NCI-H748 (cell line): Measurements from ENCODE around the gene EVC.

Experiments used
- DNase-seq: peaks from one replicate; lab custom pipeline; 2025; ENCODE audit not compliant: unreplicated experiment; lab: John Stamatoyannopoulos, UW

The EVC gene

GRCh38 chr4:5754529-5754881, 43.5 kb downstream of the EVC start:
- no peak for DNase-seq

DNA sequence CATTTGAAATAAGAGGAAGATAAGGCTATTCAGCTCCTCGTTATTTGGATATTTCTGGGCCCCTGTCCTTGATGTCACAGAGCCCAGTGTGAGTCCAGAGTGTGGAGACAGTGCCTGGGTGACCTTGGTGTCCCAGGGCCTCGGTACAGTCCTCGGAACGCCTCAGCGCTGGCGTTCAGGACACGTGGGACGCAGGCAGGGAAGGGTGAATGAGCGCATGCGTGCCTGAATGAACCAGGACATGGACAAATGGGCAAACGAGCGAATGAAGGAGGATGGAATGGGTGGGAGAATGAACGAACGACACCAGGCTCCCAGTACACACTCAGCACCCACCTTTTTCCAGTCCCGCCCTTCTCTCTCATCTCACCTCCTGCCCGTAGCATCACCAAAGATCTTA, 44.2 kb downstream of the EVC start:
- DNase-seq, result no peak

DNA sequence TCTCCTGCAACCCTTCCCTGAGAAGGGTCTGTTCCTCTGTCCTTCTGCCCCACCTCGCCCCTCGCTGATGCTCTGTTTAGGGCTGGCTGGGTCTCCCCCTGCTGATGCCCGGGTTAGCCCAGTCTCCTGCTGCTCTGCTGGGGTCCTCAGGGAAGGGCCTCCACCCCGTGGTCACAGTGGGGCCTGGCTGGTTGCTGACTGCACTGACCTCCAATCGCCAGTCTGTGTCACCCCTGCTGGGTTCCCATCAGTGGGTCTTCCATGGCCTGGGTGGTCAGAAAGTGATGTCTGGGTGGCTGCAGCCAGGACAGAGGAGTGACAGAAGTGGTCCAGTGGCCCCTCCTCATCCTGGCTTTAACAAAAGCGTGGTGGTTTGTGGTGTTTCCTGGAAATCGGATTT, 44.7 kb downstream of the EVC start:
- no peak for DNase-seq

DNA sequence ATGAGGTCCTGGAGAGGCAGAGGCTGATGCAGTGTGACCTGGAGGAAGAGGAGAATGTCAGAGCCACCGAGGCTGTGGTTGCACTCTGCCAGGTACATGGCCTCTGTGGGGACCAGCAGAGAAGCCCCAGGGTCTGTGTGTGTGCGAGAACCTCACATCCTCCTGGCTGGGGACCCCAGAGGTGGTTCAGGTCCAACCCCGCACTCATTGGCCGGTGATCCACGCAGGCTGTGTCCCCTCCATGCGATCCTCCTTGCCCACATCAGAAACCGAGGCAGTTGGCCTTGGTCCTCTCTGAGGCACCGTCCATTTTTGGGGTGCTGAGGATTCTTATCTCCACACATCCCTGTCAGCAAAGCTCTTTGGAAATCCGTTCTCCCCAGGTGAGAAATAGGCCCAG, 45.3 kb downstream of the EVC start:
- DNase-seq, result no peak

- DNase-seq, result no peak
Observed at GRCh38 chr4:5757091-5757490, 46.1 kb downstream of the EVC start.

GRCh38 chr4:5757536-5757935, 46.5 kb downstream of the EVC start:
- no peak for DNase-seq

DNA sequence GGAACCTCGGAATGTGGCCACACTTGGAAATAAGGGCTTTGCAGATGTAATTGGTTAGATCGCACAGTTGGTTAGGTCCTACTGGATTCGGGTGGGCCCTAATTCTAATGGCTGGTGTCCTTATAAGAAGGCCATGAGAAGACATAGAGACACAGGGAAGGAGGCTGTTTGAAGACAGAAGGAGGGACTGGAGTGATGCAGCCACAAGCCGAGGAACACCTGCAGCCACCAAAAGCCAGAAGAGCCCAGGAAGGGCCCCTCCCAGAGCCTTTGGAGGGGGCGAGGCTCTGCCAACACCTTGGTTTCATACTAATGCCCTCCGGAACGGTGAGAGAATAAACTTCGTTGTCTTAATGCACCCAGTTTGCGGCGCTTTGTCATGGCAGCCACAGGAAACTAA, 47.0 kb downstream of the EVC start:
- no peak for DNase-seq

- DNase-seq, result no peak
Observed at GRCh38 chr4:5758741-5759140, 47.7 kb downstream of the EVC start.

DNA sequence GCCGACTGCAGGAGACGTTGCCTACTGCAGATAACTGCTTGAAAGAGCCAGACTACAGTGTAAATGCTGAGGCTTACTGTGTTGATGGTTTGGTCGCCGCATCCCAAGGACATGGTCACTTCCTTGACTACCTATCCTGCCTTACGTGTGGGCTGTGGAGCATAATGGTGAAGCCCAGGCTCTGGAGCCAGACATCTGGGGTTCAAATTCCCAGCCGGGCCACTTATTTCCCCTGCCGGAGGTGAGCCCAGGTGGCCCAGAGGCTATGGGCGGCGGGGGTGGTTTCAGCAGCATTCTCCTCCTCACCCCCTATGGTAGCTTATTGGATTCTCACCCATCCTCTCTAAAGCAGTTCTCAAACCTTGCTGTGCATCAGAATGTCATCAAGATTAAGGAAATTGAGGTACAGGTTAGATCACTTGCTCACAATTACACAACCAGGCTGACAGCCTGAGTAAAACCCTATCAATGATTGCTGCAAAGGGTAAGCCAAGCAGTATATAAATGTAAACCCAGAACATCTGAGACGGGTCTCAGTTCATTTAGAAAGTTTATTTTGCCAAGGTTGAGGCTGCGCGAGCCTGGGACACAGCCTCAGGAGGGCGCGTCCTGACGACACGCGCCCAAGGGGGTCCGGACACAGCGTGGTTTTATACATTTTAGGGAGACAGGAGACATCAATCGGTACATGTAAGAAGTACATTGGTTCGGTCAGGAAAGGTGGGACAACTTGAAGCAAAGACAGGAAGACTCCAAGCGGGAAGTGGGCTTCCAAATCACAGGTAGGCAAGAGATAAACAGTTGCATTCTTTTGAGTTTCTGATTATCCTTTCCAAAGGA, 48.5 kb downstream of the EVC start:
- DNase-seq, result no peak

GRCh38 chr4:5760246-5760645, 49.2 kb downstream of the EVC start:
- DNase-seq, result no peak

DNA sequence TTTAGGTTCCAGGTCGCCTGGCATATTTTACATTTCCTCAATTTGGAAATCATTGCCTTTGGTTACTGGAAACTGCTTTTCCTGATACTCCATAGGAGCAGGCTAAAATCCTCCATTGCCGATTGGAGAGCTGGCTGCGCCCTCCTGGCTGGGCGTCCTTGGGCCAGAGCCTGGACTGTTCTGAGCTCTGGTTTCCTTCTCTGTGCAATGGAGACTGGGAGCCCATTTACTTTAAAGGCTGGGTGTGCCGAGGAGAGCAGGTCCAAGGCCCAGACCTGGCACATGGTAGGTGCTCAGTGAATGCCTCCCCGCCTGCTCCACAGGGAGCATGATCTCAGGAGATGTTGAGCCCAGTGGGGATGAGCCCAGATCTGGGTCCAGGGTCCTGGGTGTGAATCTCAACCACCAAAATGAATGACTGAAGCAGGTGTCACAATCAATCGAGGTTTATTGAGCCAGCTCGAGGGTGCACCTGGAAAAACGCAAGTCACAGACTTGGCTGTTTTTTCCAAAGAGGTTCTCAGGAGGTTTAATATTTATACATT, 50.0 kb downstream of the EVC start:
- no peak for DNase-seq

DNA sequence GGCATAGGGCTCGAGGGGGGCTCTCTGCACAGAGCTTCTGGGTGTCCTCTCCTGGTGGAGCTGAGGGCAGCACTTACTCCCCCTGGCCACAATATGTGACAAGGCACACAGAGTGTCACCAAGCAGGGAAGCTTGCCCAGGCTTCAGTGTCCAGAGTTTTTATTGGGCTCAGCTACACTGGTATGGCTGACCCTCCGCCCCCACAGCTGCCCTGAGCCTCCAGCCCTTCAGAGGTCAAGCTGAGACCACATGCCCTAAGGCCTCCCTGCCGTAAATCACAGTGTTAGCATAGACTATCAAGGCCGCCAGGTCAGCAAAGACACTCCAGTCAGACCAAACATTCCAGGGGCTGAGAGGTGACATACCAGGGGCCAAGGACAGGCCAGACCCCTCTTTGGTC, 59.0 kb downstream of the EVC start:
- no peak for DNase-seq

DNA sequence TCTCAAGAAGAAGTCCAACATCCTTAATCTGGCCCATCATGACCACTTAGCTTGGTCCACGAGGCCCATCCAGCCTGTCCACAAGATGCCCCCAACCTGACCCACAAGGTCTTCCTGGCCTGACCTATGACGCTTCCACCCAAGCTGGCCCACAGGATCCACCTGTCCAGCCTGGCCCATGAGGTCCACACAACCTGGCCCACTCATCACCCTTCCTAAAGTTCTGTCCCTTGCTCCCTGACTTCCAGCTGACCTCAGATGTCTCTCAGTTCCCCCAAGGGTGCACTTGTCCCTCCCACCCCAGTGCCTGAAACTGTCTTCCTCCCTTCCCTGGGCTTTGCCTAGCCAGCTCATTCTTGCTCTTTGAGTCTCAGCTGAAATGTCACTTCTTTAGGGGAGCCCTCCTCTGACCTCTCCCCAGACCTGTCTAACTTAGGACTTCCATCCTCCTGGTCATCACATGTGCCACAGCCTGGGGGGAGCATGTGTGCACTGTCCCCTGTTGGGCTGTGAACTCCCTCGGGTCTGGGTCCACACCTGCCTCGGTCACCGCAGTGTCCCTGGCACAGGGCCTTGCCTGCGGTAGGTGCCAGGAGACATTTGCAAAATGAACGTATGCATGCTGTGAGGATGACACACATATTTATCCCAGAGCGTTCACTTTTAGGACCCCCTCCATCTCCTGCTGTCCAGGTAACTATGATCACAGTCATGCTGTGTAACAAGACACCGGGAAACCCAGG, 61.7 kb downstream of the EVC start:
- DNase-seq, result no peak

- DNase-seq, result no peak
Observed at GRCh38 chr4:5773271-5773555, 62.2 kb downstream of the EVC start.

DNA sequence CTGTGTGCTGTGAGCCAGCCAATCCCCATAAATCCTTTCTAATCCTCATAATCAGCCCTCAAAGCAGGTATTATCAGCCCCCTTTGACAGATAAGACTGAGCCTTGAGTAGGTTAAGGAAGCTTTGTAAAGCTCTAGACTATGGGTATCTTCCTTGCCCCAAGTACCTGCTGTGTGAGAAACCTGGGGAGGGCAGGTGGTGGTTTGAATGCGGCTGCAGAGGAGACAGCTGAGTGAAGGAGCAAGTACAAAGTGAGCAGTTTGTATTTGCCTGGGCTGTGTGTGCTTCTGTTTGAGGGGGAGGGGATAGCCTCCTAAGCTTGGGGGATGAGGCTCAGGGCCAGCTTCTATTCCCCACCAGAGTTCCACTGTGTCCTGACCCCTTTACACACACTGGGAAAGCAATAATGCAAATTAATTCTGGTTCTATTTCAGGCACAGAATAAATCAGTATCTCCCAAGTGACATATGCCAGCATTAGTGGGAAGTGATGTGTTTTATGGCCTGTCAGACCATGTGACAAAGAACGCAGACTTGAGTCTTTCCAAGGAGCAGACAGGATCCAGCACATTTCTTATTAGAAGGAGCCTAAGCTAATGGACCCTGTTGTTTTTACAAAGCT, 63.5 kb downstream of the EVC start:
- DNase-seq, result no peak

GRCh38 chr4:5776510-5776909, 65.5 kb downstream of the EVC start:
- no peak for DNase-seq

- no peak for DNase-seq
Observed at GRCh38 chr4:5780831-5781480, 70.0 kb downstream of the EVC start.

DNA sequence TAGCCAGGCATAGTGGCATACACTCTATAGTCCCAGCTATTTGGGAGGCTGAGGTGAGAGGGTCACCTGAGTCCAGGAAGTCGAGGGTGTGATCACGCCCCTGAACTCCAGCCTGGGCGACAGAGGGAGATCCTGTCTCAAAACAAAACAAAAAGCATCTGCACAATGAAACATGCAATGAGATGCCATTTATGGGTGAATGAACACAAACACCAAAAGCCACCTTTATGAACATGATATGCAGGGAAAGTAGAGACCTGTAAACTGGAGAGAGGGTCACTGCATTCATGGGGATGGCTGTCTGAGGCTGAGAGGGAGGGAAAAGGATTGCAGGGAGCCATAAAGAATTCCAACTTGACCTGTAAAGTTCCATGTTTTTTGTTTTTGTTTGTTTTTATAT, 70.7 kb downstream of the EVC start:
- no peak for DNase-seq

DNA sequence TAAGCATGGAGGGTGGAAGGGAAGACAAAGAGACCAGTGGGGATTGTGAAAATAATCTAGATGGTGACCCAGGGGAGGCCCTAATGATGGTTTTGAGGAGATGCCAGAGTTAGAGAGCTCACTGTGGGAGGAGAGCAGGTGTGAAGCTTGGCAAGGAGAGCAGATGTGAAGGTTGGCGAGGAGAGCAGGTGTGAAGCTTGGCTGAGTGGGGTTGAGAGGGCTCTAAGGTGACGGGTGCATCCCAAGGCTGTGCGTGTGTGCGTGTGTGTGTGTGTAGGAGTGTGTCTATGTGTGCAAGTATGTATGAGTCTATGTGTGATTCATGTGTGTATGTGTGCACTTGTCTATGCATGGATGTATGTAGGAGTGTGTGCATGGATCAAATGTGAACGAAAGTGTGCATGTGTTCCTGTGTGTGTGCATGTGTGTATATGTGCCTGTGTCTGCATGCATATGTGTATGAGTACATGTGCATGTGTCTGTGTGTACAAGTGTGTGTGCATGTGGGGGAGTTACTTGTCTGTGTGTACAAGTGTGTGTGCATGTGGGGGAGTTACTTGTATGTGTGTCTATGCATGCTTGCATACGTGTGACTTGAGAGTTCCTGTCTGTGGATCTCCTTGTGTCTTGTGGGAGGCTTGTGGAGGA, 72.0 kb downstream of the EVC start:
- DNase-seq, result no peak

DNA sequence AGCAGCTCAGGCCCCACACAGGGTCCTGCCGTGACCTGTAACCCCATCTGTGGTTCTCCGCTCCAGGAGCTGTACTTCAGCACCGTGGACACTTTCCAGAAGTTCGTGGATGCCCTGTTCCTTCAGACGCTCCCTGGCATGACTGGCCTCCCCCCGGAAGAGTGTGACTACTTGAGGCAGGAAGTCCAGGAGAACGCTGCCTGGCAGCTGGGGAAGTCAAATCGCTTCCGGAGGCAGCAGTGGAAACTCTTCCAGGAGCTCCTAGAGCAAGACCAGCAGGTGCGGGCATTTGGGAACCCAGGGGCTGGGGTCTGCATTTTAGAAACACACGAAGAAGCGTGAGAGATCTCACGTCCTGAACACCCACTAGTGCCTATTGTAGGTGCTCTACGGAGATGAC, 72.5 kb downstream of the EVC start:
- DNase-seq, result no peak

DNA sequence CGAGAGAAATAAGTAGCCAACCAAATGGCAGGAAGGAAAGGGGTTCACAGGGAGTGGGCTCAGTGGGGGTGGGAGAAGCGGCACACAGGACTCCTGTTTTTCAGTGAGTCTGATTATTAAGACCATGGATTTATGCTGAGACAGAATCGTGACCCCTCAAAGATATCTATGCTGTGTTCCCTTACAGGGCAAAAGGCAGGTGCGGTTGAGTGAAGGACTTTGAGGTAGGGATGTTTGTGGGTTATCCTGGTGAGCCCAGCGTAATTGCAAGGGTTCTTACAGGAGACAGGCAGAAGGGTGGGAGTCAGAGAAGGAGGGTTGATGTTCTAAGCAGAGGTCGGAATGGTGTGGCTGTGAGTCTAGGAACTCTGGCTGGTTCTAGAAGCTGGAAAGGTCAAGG, 73.0 kb downstream of the EVC start:
- no peak for DNase-seq
